Stimulated activated CD4-positive, alpha-beta T cell treated with anti-CD3 and anti-CD28 coated beads, Interleukin-4, amount 100 ng/mL, for 4 hours (primary cell): Measurements from ENCODE around the gene PTGDS.
A peak's percentile ranks its signal among the peaks of the same experiment; 100 is the strongest.

ENCODE experiments used
- DNase-seq, 2 experiments: peaks; one replicate each; pipeline ENCODE4 v3.0.0-alpha.2; 2020

Gene PTGDS

GRCh38 chr9:137026828-137027227, 49.5 kb downstream of the PTGDS start:
- DNase-seq: no peak

DNA sequence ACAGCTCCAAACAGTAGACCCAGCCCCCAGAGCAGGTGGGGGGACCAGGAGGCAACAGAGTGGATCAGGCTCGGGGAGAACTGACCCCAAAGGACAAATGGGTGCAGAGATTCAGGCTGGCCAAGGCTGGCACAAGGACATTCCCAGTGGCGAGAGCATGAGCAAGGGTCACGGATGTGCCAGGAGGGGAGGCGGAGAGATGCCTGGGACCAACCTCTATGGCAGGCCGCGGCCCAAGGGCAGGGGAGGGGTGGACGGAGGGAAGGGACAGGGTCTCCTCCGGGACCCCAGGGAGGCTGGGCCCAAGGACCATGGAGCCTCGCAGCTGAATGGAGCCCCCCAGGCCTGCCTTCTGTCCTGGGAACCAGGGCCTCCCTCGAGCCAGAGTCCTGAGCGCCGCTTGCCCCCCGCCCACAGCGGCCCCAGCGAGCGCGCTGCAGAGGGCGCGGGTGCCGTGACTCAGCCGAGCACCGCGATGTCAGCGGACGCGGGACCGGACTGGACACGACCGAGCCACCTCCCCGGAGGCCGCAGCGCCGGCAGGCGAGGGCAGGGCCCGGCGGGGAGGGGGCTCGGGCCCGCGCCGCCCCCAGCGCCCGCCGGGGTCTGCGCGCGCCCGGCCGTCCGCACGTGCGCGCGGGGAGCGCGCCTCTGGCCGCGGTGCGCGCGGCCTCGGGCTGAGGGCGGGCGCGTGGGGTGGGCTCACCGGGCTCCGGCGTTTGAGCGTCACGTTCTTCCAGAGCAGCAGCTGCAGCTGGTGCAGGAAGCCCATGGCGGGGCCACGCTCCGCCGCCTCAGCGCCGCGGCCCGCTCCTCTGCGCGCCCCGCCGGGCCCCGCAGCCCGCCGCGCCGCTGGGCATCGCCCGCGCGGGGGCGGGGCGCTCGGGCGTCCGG, 50.3 kb downstream of the PTGDS start, which contains the start of gene ABCA2:
Gene ABCA2 (minus strand): TSS at position 869 of the 894 bp plus-strand sequence. CDS start 97 bp downstream, at position 772.
- no peak for DNase-seq

DNA sequence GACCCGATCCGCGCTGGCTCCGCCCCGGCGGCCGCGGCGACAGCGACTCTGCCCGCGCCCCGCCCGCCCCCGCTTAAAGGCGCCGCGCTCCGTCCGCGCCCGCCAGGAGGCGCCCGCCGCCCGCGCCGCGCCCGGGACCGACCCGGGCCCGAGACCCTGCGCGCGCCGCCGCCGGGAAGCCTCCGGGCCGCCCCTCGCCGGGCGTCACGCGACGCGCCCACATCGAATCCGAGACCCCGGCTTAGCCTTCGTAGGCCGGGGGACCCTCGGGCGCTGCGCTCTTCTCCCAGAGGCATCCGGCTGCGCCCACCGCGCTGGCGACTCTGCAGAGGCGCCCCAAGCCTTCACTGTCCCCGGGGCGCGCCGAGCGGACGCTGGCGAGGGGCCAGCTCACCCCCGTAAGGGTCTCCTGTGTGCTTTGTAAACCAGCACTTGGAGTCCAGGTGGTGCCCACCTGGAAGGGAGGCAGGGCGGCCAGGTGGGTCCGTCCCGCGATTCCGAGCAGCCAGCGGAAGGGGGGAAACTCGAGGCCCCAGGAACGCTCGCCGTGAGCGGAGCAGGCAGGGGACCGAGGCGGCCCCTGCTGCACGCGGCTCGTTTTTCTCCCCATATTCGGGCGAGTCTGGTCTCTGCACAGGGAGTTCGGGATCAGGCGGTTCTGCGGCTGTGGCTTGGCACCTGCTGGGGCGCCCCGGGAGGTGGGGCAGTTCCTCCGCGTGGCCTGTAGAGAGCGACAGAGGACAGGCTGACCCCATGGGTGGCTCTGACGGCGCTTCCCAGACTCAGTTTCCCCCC, 51.2 kb downstream of the PTGDS start:
- DNase-seq: peak; percentile 47 to 70

DNA sequence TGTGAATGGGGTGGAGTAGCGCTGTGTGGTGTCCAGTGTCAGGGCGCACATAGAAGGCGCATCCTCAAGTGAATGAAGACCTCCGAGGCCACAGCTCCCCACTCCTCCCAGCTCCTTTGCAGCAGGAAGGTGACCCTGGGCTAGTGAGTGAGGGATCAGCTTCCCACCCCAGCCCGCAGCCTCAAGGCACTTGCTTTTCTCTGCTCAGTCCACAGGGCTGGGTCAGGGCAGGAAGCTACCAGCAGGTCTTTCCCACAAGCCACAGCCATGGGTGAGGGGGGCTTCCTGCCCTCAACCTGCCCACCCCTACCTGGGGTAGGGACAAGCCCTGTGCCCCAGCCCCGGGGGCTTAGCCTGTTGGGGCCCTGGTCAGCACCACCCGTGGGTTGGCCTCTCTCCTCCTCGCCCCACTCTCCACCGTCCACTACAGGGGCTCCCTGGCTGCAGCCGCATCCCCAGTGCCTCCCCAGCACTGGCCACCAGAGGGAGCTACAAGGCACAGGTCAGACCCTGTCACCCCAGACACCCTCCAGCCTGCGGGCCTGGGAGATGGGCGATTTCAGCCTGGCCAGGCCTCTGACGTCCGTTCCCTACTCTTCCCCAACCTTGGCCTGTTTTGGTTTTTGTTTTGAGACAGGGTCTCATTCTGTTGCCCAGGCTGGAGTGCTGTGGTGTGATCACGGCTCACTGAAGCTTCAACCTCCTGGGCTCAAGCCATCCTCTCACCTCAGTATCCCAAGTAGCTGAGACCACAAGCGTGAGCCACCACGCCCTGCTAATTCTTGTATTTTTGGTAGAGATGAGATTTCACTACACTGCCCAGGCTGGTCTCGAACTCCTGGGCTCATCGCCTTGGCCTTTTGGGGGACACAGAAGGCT, 52.0 kb downstream of the PTGDS start:
- peak; percentile 50 to 74 for DNase-seq

- no peak for DNase-seq
Measured at GRCh38 chr9:137030006-137030405, 52.7 kb downstream of the PTGDS start.

- peak in 1 of 2 experiments; percentile 34 for DNase-seq
Measured at GRCh38 chr9:137030538-137031527, 53.5 kb downstream of the PTGDS start.
